HepG2 (cell line): ENCODE results near the gene P2RY12. TPM values are rescaled to one million over a fixed set of nuclear protein-coding genes. Genes with fewer than 3 reads are reported as not detected.
A peak's percentile ranks its signal among the peaks of the same experiment; 100 is the strongest.

Experiments
- CEBPG ChIP-seq: IDR thresholded peaks from 2 replicates; pipeline ENCODE4 v1.6.1; 2016
- EP300 ChIP-seq, 3 experiments: sonication (generic) in 1 of 3; formaldehyde crosslinking in 1 of 3; IDR thresholded peaks; 2 replicates each; pipeline versions ENCODE4 v1.5.1 to v1.6.1; 2011 to 2020; ENCODE audit warnings: low read depth in 2 of 3, low read length in 2 of 3, borderline replicate concordance in 1 of 3, improper control_type of control experiment in 1 of 3, mild to moderate bottlenecking in 1 of 3, missing genetic modification reagents in 1 of 3, moderate library complexity in 1 of 3
- HNF4A ChIP-seq: sonication (generic); formaldehyde crosslinking; IDR thresholded peaks from 2 replicates; pipeline ENCODE4 v1.4.0; 2020; ENCODE audit warnings: missing genetic modification reagents
- LBX2 ChIP-seq: sonication (generic); formaldehyde crosslinking; IDR thresholded peaks from 2 replicates; pipeline ENCODE4 v1.5.0; 2020; ENCODE audit warnings: missing genetic modification reagents, mild to moderate bottlenecking, borderline replicate concordance
- MEIS2 ChIP-seq: sonication (generic); formaldehyde crosslinking; IDR thresholded peaks from 2 replicates; pipeline ENCODE4 v1.9.0; 2021; ENCODE audit warnings: mild to moderate bottlenecking, missing genetic modification reagents
- MXD4 ChIP-seq: IDR thresholded peaks from 2 replicates; pipeline ENCODE4 v1.6.1; 2016; ENCODE audit warnings: mild to moderate bottlenecking, missing biosample characterization, missing genetic modification reagents
- NAIF1 ChIP-seq: sonication (generic); formaldehyde crosslinking; IDR thresholded peaks from 2 replicates; pipeline ENCODE4 v1.5.0; 2020; ENCODE audit warnings: mild to moderate bottlenecking, missing genetic modification reagents, borderline replicate concordance
- NFATC3 ChIP-seq: sonication (generic); formaldehyde crosslinking; IDR thresholded peaks from 2 replicates; pipeline ENCODE4 v1.5.1; 2020; ENCODE audit warnings: mild to moderate bottlenecking, missing genetic modification reagents
- RARG ChIP-seq: sonication (generic); formaldehyde crosslinking; IDR thresholded peaks from 2 replicates; pipeline ENCODE4 v1.4.0; 2020; ENCODE audit warnings: low read depth, mild to moderate bottlenecking, missing genetic modification reagents
- SMC3 ChIP-seq: IDR thresholded peaks from 2 replicates; pipeline ENCODE4 v1.6.1; 2011; ENCODE audit warnings: low read length, improper control_type of control experiment
- SRY ChIP-seq: sonication (generic); formaldehyde crosslinking; IDR thresholded peaks from 2 replicates; pipeline ENCODE4 v1.8.0; 2022; ENCODE audit warnings: mild to moderate bottlenecking, missing genetic modification reagents
- THAP11 ChIP-seq: IDR thresholded peaks from 2 replicates; pipeline ENCODE4 v1.6.1; 2016; ENCODE audit warnings: missing biosample characterization, missing genetic modification reagents
- ZNF235 ChIP-seq: sonication (generic); formaldehyde crosslinking; IDR thresholded peaks from 2 replicates; pipeline ENCODE4 v1.8.1; 2023; ENCODE audit warnings: mild to moderate bottlenecking, missing genetic modification reagents, borderline replicate concordance
- ZNF260 ChIP-seq: sonication (generic); formaldehyde crosslinking; IDR thresholded peaks from 2 replicates; pipeline ENCODE4 v1.4.0; 2020; ENCODE audit warnings: missing genetic modification reagents, low read depth, mild to moderate bottlenecking, borderline replicate concordance
- ZNF331 ChIP-seq: sonication (generic); formaldehyde crosslinking; IDR thresholded peaks from 2 replicates; pipeline ENCODE4 v1.4.0; 2020; ENCODE audit warnings: missing genetic modification reagents
- ZNF496 ChIP-seq: sonication (generic); formaldehyde crosslinking; IDR thresholded peaks from 2 replicates; pipeline ENCODE4 v1.8.1; 2023; ENCODE audit warnings: mild to moderate bottlenecking, moderate library complexity, missing genetic modification reagents; ENCODE audit not compliant: insufficient replicate concordance
- ZNF530 ChIP-seq: sonication (generic); formaldehyde crosslinking; IDR thresholded peaks from 2 replicates; pipeline ENCODE4 v1.5.0; 2020; ENCODE audit warnings: low read depth, mild to moderate bottlenecking, missing genetic modification reagents
- ZNF563 ChIP-seq: sonication (generic); formaldehyde crosslinking; IDR thresholded peaks from 2 replicates; pipeline ENCODE4 v1.8.0; 2022; ENCODE audit warnings: mild to moderate bottlenecking, moderate library complexity, missing genetic modification reagents
- ZNF567 ChIP-seq: sonication (generic); formaldehyde crosslinking; IDR thresholded peaks from 2 replicates; pipeline ENCODE4 v1.8.1; 2023; ENCODE audit warnings: mild to moderate bottlenecking, missing genetic modification reagents, borderline replicate concordance
- ZSCAN21 ChIP-seq: sonication (generic); formaldehyde crosslinking; IDR thresholded peaks from 2 replicates; pipeline ENCODE4 v1.8.0; 2022; ENCODE audit warnings: mild to moderate bottlenecking, missing genetic modification reagents, moderate library complexity, borderline replicate concordance
- polyA plus RNA-seq, 8 experiments: library from polyadenylated mRNA; depleted of rRNA in 3 of 8; stranded (reverse) in 7 of 8; unstranded in 1 of 8; fragments of >200 nt; fragmentation: Illumina TruSeq in 4 of 8; extraction: Trizol in 4 of 8; gene quantifications; 2 replicates each; pipeline versions ENCODE4 v1.2.1 to v1.2.3, GENCODE V29; 2011 to 2016; ENCODE audit warnings: low read depth in 4 of 8, missing spikeins in 1 of 8, mixed read lengths in 1 of 8; ENCODE audit not compliant: insufficient read depth in 1 of 8
- total RNA-seq, 5 experiments: library from RNA; depleted of rRNA; stranded (reverse); fragments of >200 nt; fragmentation: Illumina TruSeq; extraction: Trizol; gene quantifications; 2 replicates each; pipeline ENCODE4 v1.2.3, GENCODE V29; 2016; ENCODE audit warnings: low read depth in 1 of 5
- TF ChIP-seq, protein P1 (sequence below), 2 experiments: fragments of 450-650 bp in 1 of 2; sonication (generic) in 1 of 2; formaldehyde crosslinking; IDR thresholded peaks; 2 replicates each; pipeline versions ENCODE4 v1.5.0 to v1.8.0; 2020 to 2022; ENCODE audit warnings: mild to moderate bottlenecking in 1 of 2, missing genetic modification reagents in 1 of 2
- TF ChIP-seq, protein P2 (sequence below): IDR thresholded peaks from 2 replicates; pipeline ENCODE4 v1.4.0; 2020; ENCODE audit warnings: mild to moderate bottlenecking, missing genetic modification reagents
- TF ChIP-seq, protein P3 (sequence below): IDR thresholded peaks from 2 replicates; pipeline ENCODE4 v1.6.1; 2016; ENCODE audit warnings: missing compliant biosample characterization, missing genetic modification reagents, borderline replicate concordance

Gene P2RY12
- total and polyA plus RNA-seq, 2 of the 13 experiments (the other 11 are each of a cell fraction or from before 2014, with no cell fraction given) = not detected

GRCh38 chr3:151305060-151305774 lies 79.3 kb downstream of the P2RY12 start (continued):
- TF ChIP-seq, protein P1, sequence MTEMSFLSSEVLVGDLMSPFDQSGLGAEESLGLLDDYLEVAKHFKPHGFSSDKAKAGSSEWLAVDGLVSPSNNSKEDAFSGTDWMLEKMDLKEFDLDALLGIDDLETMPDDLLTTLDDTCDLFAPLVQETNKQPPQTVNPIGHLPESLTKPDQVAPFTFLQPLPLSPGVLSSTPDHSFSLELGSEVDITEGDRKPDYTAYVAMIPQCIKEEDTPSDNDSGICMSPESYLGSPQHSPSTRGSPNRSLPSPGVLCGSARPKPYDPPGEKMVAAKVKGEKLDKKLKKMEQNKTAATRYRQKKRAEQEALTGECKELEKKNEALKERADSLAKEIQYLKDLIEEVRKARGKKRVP (CRISPR knock-in tag; IDR thresholded peaks at IDR 0.05) = peak in 1 of 2 experiments; percentile 89; a peak in 2 of 4 replicates
- TF ChIP-seq ZNF260 (CRISPR knock-in tag) (no peak), THAP11 (CRISPR knock-in tag) (no peak), ZNF530 (CRISPR knock-in tag) (no peak), MEIS2 (CRISPR knock-in tag) (no peak), NFATC3 (no peak), ZNF331 (0 out of 2 replicates have a peak, but pooled peaks have one; percentile 11), ZNF563 (CRISPR knock-in tag) (no peak), HNF4A (CRISPR knock-in tag) (peak; percentile 12; the same call in 1 of the 2 replicates), ZSCAN21 (CRISPR knock-in tag) (no peak), ZNF496 (CRISPR knock-in tag) (no peak), NAIF1 (CRISPR knock-in tag) (no peak), SRY (CRISPR knock-in tag) (no peak), LBX2 (CRISPR knock-in tag) (no peak), ZNF567 (no peak), SMC3 (peak; percentile 38; the same call in 1 of the 2 replicates), EP300 (IDR thresholded peaks at IDR 0.05; ENCODE audit: low read depth in 2 of 2, low read length in 2 of 2) (no peak), EP300 (CRISPR knock-in tag; IDR thresholded peaks at IDR 0.05; ENCODE audit: borderline replicate concordance) (peak; percentile 36; the same call in 1 of the 2 replicates), ZNF235 (CRISPR knock-in tag) (no peak), MXD4 (no peak), RARG (no peak), CEBPG (CRISPR knock-in tag) (peak; percentile 72)
- TF ChIP-seq, protein P2, sequence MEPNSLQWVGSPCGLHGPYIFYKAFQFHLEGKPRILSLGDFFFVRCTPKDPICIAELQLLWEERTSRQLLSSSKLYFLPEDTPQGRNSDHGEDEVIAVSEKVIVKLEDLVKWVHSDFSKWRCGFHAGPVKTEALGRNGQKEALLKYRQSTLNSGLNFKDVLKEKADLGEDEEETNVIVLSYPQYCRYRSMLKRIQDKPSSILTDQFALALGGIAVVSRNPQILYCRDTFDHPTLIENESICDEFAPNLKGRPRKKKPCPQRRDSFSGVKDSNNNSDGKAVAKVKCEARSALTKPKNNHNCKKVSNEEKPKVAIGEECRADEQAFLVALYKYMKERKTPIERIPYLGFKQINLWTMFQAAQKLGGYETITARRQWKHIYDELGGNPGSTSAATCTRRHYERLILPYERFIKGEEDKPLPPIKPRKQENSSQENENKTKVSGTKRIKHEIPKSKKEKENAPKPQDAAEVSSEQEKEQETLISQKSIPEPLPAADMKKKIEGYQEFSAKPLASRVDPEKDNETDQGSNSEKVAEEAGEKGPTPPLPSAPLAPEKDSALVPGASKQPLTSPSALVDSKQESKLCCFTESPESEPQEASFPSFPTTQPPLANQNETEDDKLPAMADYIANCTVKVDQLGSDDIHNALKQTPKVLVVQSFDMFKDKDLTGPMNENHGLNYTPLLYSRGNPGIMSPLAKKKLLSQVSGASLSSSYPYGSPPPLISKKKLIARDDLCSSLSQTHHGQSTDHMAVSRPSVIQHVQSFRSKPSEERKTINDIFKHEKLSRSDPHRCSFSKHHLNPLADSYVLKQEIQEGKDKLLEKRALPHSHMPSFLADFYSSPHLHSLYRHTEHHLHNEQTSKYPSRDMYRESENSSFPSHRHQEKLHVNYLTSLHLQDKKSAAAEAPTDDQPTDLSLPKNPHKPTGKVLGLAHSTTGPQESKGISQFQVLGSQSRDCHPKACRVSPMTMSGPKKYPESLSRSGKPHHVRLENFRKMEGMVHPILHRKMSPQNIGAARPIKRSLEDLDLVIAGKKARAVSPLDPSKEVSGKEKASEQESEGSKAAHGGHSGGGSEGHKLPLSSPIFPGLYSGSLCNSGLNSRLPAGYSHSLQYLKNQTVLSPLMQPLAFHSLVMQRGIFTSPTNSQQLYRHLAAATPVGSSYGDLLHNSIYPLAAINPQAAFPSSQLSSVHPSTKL (CRISPR knock-in tag) = 0 out of 2 replicates have a peak, but pooled peaks have one; percentile 44
- TF ChIP-seq, protein P3, sequence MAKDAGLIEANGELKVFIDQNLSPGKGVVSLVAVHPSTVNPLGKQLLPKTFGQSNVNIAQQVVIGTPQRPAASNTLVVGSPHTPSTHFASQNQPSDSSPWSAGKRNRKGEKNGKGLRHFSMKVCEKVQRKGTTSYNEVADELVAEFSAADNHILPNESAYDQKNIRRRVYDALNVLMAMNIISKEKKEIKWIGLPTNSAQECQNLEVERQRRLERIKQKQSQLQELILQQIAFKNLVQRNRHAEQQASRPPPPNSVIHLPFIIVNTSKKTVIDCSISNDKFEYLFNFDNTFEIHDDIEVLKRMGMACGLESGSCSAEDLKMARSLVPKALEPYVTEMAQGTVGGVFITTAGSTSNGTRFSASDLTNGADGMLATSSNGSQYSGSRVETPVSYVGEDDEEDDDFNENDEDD (CRISPR knock-in tag) = peak; percentile 21; the same call in 1 of the 2 replicates
